Esophagus muscularis mucosa (tissue), 4 donors: Measurements from ENCODE around the gene PITPNM3. TPM values are rescaled to one million over a fixed set of nuclear protein-coding genes. Genes with fewer than 3 reads are reported as not detected.

Experiments used
- DNase-seq: peaks from one replicate; pipeline ENCODE4 v3.0.0-alpha.2; 2017; ENCODE audit errors: extremely low spot score
- H3K27ac ChIP-seq, 4 donors: fragments of 200-600 bp; sonication (generic); replicated peaks in 1 of 4; 1 replicate in 3 of 4; 2 replicates in 1 of 4; pipeline ENCODE4 v1.5.1; 2016 to 2019; ENCODE audit warnings: mild to moderate bottlenecking in 1 of 4
- H3K27me3 ChIP-seq, 4 donors: fragments of 200-600 bp; sonication (generic); one replicate each; pipeline versions ENCODE4 v1.5.1 to v1.6.0; 2016 to 2019
- H3K36me3 ChIP-seq, 4 donors: fragments of 200-600 bp; sonication (generic); one replicate each; pipeline ENCODE4 v1.5.1; 2016 to 2019
- H3K4me1 ChIP-seq, 4 donors: fragments of 200-600 bp; sonication (generic); one replicate each; pipeline ENCODE4 v1.5.1; 2016 to 2019
- H3K4me3 ChIP-seq, 4 donors: fragments of 200-600 bp; sonication (generic); 1 replicate in 2 of 4; 2 replicates in 2 of 4; pipeline ENCODE4 v1.5.1; 2016 to 2019; ENCODE audit warnings: mild to moderate bottlenecking in 4 of 4, moderate library complexity in 1 of 4
- H3K9me3 ChIP-seq, 4 donors: fragments of 200-600 bp; sonication (generic); 1 replicate in 3 of 4; 2 replicates in 1 of 4; pipeline ENCODE4 v1.5.1; 2016 to 2019
- CTCF ChIP-seq, 3 experiments: fragments of 200-600 bp in 2 of 3; fragments of 450-650 bp in 1 of 3; sonication (generic) in 2 of 3; IDR thresholded peaks; one replicate each; pipeline ENCODE4 v1.5.1; 2017 to 2019; ENCODE audit warnings: antibody characterized with exemption in 3 of 3, mild to moderate bottlenecking in 2 of 3, moderate library complexity in 1 of 3
- EP300 ChIP-seq: sonication (generic); formaldehyde crosslinking; IDR thresholded peaks from one replicate; pipeline ENCODE4 v1.6.1; 2017; ENCODE audit warnings: antibody characterized with exemption
- POLR2A ChIP-seq: fragments of 450-650 bp; IDR thresholded peaks from one replicate; pipeline ENCODE4 v1.6.1; 2017; ENCODE audit warnings: antibody characterized with exemption, moderate library complexity, mild to moderate bottlenecking, low read depth
- POLR2AphosphoS5 ChIP-seq, 2 donors: sonication (generic); formaldehyde crosslinking; IDR thresholded peaks; one replicate each; pipeline ENCODE4 v1.6.1; 2017; ENCODE audit warnings: antibody characterized with exemption in 2 of 2
- WGBS: methylation state at CpG from one replicate; pipeline ENCODE4 v1.1.5; 2018; 5-methylcytosine and 5-hydroxymethylcytosine counted together
- intact Hi-C: fragments of 100-400 bp; cut with DNase I; formaldehyde crosslinking; loops from one replicate; pipeline ENCODE4 v1.15.1; 2023
- total RNA-seq, 4 donors: library from RNA; depleted of rRNA; stranded (reverse); fragments of >200 nt; gene quantifications; one replicate each; pipeline versions ENCODE4 v1.1.0 to v1.2.1, GENCODE V29; 2016

PITPNM3 gene
- total RNA-seq, 4 donors from 2014 or later = 46.5 to 93.2 (median 68.9) TPM

GRCh38 chr17:6462692-6463091, 93.7 kb downstream of the PITPNM3 start:
- no peak for DNase-seq
- H3K4me1 ChIP-seq = peaks cover under 1 to 8% (median 6%) of the 10 kb centered on the region in 4 donors
- TF ChIP-seq POLR2AphosphoS5 (IDR thresholded peaks at IDR 0.05) = no peak
- TF ChIP-seq POLR2A = no peak
- no peak for TF ChIP-seq EP300
- no peaks in the 10 kb centered on the region for H3K27me3 ChIP-seq
- H3K27ac ChIP-seq = no peak overlapping the region
- 86% methylated on average over 2 of the region's 2 CpGs for WGBS
- intact Hi-C loops = no loop called here
- peaks cover 0 to 72% (median 35%) of the 10 kb centered on the region in 4 donors for H3K36me3 ChIP-seq
- no peaks in the 10 kb centered on the region for H3K9me3 ChIP-seq
- H3K4me3 ChIP-seq = no peak overlapping the region

GRCh38 chr17:6461792-6462524, 94.4 kb downstream of the PITPNM3 start:
- peaks cover 6 to 15% (median 14%) of the 10 kb centered on the region in 4 donors for H3K4me1 ChIP-seq

GRCh38 chr17:6461246-6461645, 95.1 kb downstream of the PITPNM3 start:
- no peak for DNase-seq
- intact Hi-C loops = no loop called here
- no peak overlapping the region for H3K4me3 ChIP-seq
- H3K27ac ChIP-seq = no peak overlapping the region
- peaks cover 0 to 64% (median 31%) of the 10 kb centered on the region in 4 donors for H3K36me3 ChIP-seq
- H3K27me3 ChIP-seq = no peaks in the 10 kb centered on the region
- H3K4me1 ChIP-seq = peaks cover 8 to 20% (median 18%) of the 10 kb centered on the region in 4 donors
- 89% methylated on average over 14 of the region's 14 CpGs for WGBS
- no peaks in the 10 kb centered on the region for H3K9me3 ChIP-seq
- TF ChIP-seq CTCF (IDR thresholded peaks at IDR 0.05) = no peak
- TF ChIP-seq POLR2A = no peak

More at GRCh38 chr17:6461792-6462524, 94.4 kb downstream of the PITPNM3 start:
- H3K4me3 ChIP-seq = no peak overlapping the region
- intact Hi-C loops = no loop called here
- peaks cover 0 to 65% (median 31%) of the 10 kb centered on the region in 4 donors for H3K36me3 ChIP-seq
- H3K27me3 ChIP-seq = no peaks in the 10 kb centered on the region
- H3K27ac ChIP-seq = no peak overlapping the region
- DNase-seq = no peak
- WGBS = 78% methylated on average over 10 of the region's 10 CpGs
- no peaks in the 10 kb centered on the region for H3K9me3 ChIP-seq
- TF ChIP-seq EP300 = no peak
- no peak for TF ChIP-seq CTCF (IDR thresholded peaks at IDR 0.05)
- TF ChIP-seq POLR2AphosphoS5 (IDR thresholded peaks at IDR 0.05) = no peak
- TF ChIP-seq POLR2A = no peak

GRCh38 chr17:6460531-6461161, 95.7 kb downstream of the PITPNM3 start:
- H3K27ac ChIP-seq = no peak overlapping the region
- no peak for DNase-seq
- H3K4me3 ChIP-seq = no peak overlapping the region
- WGBS = 84% methylated on average over 9 of the region's 9 CpGs
- intact Hi-C loops = no loop called here
- H3K4me1 ChIP-seq = peaks cover 8 to 26% (median 18%) of the 10 kb centered on the region in 4 donors
- TF ChIP-seq POLR2AphosphoS5 (IDR thresholded peaks at IDR 0.05) = no peak
- TF ChIP-seq CTCF (IDR thresholded peaks at IDR 0.05) = no peak
- TF ChIP-seq EP300 = no peak
- TF ChIP-seq POLR2A = no peak
- no peaks in the 10 kb centered on the region for H3K9me3 ChIP-seq
- peaks cover 0 to 63% (median 29%) of the 10 kb centered on the region in 4 donors for H3K36me3 ChIP-seq
- H3K27me3 ChIP-seq = no peaks in the 10 kb centered on the region

GRCh38 chr17:6458460-6458950, 97.8 kb downstream of the PITPNM3 start:
- TF ChIP-seq EP300 (no peak), POLR2A (no peak), CTCF (IDR thresholded peaks at IDR 0.05) (no peak), POLR2AphosphoS5 (IDR thresholded peaks at IDR 0.05) (no peak)
- peaks cover 13 to 41% (median 26%) of the 10 kb centered on the region in 4 donors for H3K4me1 ChIP-seq
- H3K4me3 ChIP-seq = no peak overlapping the region
- no peak for DNase-seq
- H3K36me3 ChIP-seq = peaks cover 0 to 49% (median 22%) of the 10 kb centered on the region in 4 donors
- peaks cover 0 to 5% (median 0%) of the 10 kb centered on the region in 4 donors for H3K27me3 ChIP-seq
- H3K27ac ChIP-seq = no peak overlapping the region
- 79% methylated on average over 14 of the region's 14 CpGs for WGBS
- no peaks in the 10 kb centered on the region for H3K9me3 ChIP-seq
- intact Hi-C loops = no loop called here
